ENCODE measurements around the gene ACTR2.

The ACTR2 gene

GRCh38 chr2:65277791-65278483 is 50.3 kb downstream of the ACTR2 start:
- no peak for DNase-seq

GRCh38 chr2:65278531-65278981 is 50.9 kb downstream of the ACTR2 start:
- no peak for DNase-seq

- DNase-seq = no peak
Measured at GRCh38 chr2:65279756-65280155, 52.1 kb downstream of the ACTR2 start.

- no peak for DNase-seq
Measured at GRCh38 chr2:65281627-65282351, 54.2 kb downstream of the ACTR2 start.

GRCh38 chr2:65282477-65283053 is 54.9 kb downstream of the ACTR2 start:
- DNase-seq = no peak

GRCh38 chr2:65287364-65287763 is 59.7 kb downstream of the ACTR2 start:
- DNase-seq = no peak

- no peak for DNase-seq
Measured at GRCh38 chr2:65291216-65292105, 63.8 kb downstream of the ACTR2 start.

- DNase-seq = no peak
Measured at GRCh38 chr2:65292106-65292400, 64.4 kb downstream of the ACTR2 start.

- DNase-seq = no peak
Measured at GRCh38 chr2:65292461-65293011, 64.9 kb downstream of the ACTR2 start.

- no peak for DNase-seq
Measured at GRCh38 chr2:65293376-65293775, 65.7 kb downstream of the ACTR2 start.

- no peak for DNase-seq
Measured at GRCh38 chr2:65294136-65294535, 66.5 kb downstream of the ACTR2 start.

- DNase-seq = no peak
Measured at GRCh38 chr2:65294701-65295100, 67.1 kb downstream of the ACTR2 start.

- DNase-seq = no peak
Measured at GRCh38 chr2:65296971-65297370, 69.3 kb downstream of the ACTR2 start.

GRCh38 chr2:65297544-65297943 is 69.9 kb downstream of the ACTR2 start:
- DNase-seq = no peak

GRCh38 chr2:65298089-65298488 is 70.5 kb downstream of the ACTR2 start:
- no peak for DNase-seq

GRCh38 chr2:65299246-65299645 is 71.6 kb downstream of the ACTR2 start:
- no peak for DNase-seq

GRCh38 chr2:65300134-65300760 is 72.6 kb downstream of the ACTR2 start:
- DNase-seq = no peak

- DNase-seq = no peak
Measured at GRCh38 chr2:65300761-65301711, 73.4 kb downstream of the ACTR2 start.

- DNase-seq = no peak
Measured at GRCh38 chr2:65305934-65306333, 78.3 kb downstream of the ACTR2 start.

- no peak for DNase-seq
Measured at GRCh38 chr2:65309699-65310098, 82.1 kb downstream of the ACTR2 start.

GRCh38 chr2:65311049-65311448 is 83.4 kb downstream of the ACTR2 start:
- DNase-seq = no peak
